Mammary epithelial cell (primary cell): Measurements from ENCODE around the gene MCUB.

Source experiments
- CTCF ChIP-seq, 2 donors: IDR thresholded peaks in 1 of 2; conservative IDR thresholded peaks in 1 of 2; 2 replicates each; pipeline ENCODE4 v1.5.1; 2011 to 2012; ENCODE audit warnings: inconsistent platforms in 2 of 2, low read length in 2 of 2, mild to moderate bottlenecking in 2 of 2, control low read depth in 1 of 2, low read depth in 1 of 2; ENCODE audit not compliant: insufficient read depth in 1 of 2; ENCODE audit errors: extremely low read depth in 1 of 2
- EZH2 ChIP-seq: IDR thresholded peaks from 2 replicates; pipeline ENCODE4 v1.6.1; 2012; ENCODE audit warnings: low read length, inconsistent platforms, borderline replicate concordance

GRCh38 chr4:109673303-109673702 lies 113.3 kb downstream of the MCUB start:
- TF ChIP-seq CTCF (conservative IDR thresholded peaks at IDR 0.05 in 1 of 2, IDR thresholded peaks at IDR 0.05 in 1 of 2; ENCODE audit: extremely low read depth in 1 of 2, insufficient read depth in 1 of 2, low read depth in 1 of 2, low read length in 2 of 2), result no peak
- TF ChIP-seq EZH2, result no peak
